Adrenal gland (tissue), 5 donors: ENCODE results near the gene THAP9.

ENCODE experiments used
- CTCF ChIP-seq, 6 experiments: fragments of 450-650 bp in 4 of 6; fragments of 200-600 bp in 2 of 6; sonication (generic) in 1 of 6; IDR thresholded peaks; 1 replicate in 5 of 6; 2 replicates in 1 of 6; pipeline versions ENCODE4 v1.5.1 to v1.8.0; 2016 to 2021; ENCODE audit warnings: antibody characterized with exemption in 6 of 6, mild to moderate bottlenecking in 2 of 6, moderate library complexity in 1 of 6
- POLR2A ChIP-seq, 2 donors: fragments of 450-650 bp; IDR thresholded peaks; one replicate each; pipeline ENCODE4 v1.6.1; 2017; ENCODE audit warnings: antibody characterized with exemption in 2 of 2, mild to moderate bottlenecking in 2 of 2, moderate library complexity in 1 of 2
- donor health status: DM: no; HTN: no; CAD: no.

- no peak for TF ChIP-seq CTCF (IDR thresholded peaks at IDR 0.05)
- TF ChIP-seq POLR2A (IDR thresholded peaks at IDR 0.05): no peak
Measured at GRCh38 chr4:82909326-82909725, 8.8 kb downstream of the THAP9 start.
